ENCODE results near the gene STRIT1.

DNA sequence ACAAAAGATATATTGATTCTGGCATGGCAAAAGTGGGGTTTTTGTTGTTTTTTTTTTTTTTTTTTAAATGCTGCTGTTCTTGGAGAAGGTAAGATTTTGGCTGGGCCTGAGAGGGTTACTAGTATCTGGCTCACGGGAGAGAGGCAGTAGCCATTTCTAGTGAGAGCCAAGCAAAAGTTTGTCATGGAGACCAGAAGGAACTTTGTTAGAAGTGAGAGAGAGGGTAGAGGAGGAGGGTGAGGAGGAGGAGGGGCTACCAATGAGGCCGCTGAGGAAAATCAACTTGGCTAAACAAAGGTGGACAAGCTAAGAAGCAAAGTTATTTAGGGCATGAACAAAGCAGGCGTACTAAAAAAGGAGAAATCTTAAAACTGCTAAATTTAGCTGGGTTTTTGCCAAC is 48.9 kb upstream of the STRIT1 start:
- TF ChIP-seq, protein P1, sequence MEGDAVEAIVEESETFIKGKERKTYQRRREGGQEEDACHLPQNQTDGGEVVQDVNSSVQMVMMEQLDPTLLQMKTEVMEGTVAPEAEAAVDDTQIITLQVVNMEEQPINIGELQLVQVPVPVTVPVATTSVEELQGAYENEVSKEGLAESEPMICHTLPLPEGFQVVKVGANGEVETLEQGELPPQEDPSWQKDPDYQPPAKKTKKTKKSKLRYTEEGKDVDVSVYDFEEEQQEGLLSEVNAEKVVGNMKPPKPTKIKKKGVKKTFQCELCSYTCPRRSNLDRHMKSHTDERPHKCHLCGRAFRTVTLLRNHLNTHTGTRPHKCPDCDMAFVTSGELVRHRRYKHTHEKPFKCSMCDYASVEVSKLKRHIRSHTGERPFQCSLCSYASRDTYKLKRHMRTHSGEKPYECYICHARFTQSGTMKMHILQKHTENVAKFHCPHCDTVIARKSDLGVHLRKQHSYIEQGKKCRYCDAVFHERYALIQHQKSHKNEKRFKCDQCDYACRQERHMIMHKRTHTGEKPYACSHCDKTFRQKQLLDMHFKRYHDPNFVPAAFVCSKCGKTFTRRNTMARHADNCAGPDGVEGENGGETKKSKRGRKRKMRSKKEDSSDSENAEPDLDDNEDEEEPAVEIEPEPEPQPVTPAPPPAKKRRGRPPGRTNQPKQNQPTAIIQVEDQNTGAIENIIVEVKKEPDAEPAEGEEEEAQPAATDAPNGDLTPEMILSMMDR (IDR thresholded peaks at IDR 0.05) = no peak
- TF ChIP-seq POLR2A (IDR thresholded peaks at IDR 0.05) = no peak

Measured in body of pancreas (tissue), 4 donors.